ENCODE measurements around the gene BTBD6. TPM values are rescaled to one million over a fixed set of nuclear protein-coding genes. Genes with fewer than 3 reads are reported as not detected.

The BTBD6 gene
- total RNA-seq (2022; extraction: Qiagen RNA extraction; ENCODE audit: low read depth): 30.6 to 43.7 TPM (median 39.1 TPM) in 5 replicates

DNA sequence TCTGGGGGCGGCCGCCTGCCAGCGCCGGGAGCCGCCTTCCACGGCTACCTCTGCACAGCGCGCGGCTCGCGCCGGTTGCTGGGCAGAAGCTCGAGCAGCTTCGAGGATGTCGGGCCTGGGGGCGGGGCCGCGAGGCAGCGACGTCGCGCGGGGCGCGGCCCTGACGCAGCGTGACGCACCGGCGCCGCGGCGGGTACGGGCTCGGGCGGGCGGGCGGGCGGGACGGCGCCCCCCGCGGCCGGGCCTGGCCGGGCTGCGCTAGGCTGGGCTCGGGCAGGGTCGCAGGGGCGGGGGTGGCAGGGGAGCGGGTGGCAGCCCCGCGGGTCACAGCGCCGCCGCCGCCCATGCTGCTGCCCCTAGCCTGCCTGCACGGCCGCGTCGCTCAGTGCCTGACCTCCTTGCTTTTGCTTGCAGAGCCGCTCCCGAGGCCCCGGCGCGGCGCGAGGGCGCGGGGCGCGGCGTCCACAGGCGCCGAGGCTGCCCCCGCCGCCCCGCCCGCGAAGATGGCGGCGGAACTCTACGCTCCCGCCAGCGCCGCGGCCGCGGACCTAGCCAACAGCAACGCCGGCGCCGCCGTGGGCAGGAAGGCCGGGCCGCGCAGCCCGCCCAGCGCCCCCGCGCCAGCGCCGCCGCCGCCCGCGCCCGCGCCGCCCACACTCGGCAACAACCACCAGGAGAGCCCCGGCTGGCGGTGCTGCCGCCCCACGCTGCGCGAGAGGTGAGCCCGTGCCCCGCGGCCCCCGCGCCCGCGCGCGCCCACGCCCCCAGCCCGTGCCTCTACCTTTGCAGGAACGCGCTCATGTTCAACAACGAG is at the start of gene BTBD6:
BTBD6 (plus strand) TSS at position 166 of the 814 bp plus-strand sequence; CDS start at position 345, 179 bp downstream.

Other genes starting within 250 kb of the BTBD6 start
- gene CDCA4, start 227.4 kb upstream of the BTBD6 start, total RNA-seq (2022; extraction: Qiagen RNA extraction; ENCODE audit: low read depth): 52.2 to 65.7 TPM (median 53.0 TPM) in 5 replicates
- gene GPR132, start 183.1 kb upstream of the BTBD6 start, total RNA-seq (2022; extraction: Qiagen RNA extraction; ENCODE audit: low read depth): 0.41 to 0.71 TPM (median 0.67 TPM) in 5 replicates
- 16.4 to 27.3 TPM (median 21.3 TPM) in 5 replicates for gene JAG2, start 79.8 kb upstream of the BTBD6 start, total RNA-seq (2022; extraction: Qiagen RNA extraction; ENCODE audit: low read depth)
- 19.8 to 46.4 TPM (median 36.6 TPM) in 5 replicates for gene NUDT14, start 67.2 kb upstream of the BTBD6 start, total RNA-seq (2022; extraction: Qiagen RNA extraction; ENCODE audit: low read depth)
- 22.9 to 29.2 TPM (median 27.0 TPM) in 5 replicates for gene BRF1, start 52.5 kb downstream of the BTBD6 start, total RNA-seq (2022; extraction: Qiagen RNA extraction; ENCODE audit: low read depth)
- 19.4 to 30.0 TPM (median 26.9 TPM) in 5 replicates for gene PACS2, start 66.2 kb downstream of the BTBD6 start, total RNA-seq (2022; extraction: Qiagen RNA extraction; ENCODE audit: low read depth)
- gene TEX22, start 150.0 kb downstream of the BTBD6 start, total RNA-seq (2022; extraction: Qiagen RNA extraction; ENCODE audit: low read depth): 0.08 to 0.41 TPM (median 0.20 TPM) in 5 replicates
- gene MTA1, start 171.3 kb downstream of the BTBD6 start, total RNA-seq (2022; extraction: Qiagen RNA extraction; ENCODE audit: low read depth): 50.4 to 87.3 TPM (median 79.6 TPM) in 5 replicates
- gene CRIP2, start 226.3 kb downstream of the BTBD6 start, total RNA-seq (2022; extraction: Qiagen RNA extraction; ENCODE audit: low read depth): 101 to 165 TPM (median 142 TPM) in 5 replicates
- gene CRIP1, start 238.4 kb downstream of the BTBD6 start, total RNA-seq (2022; extraction: Qiagen RNA extraction; ENCODE audit: low read depth): 1,543 to 1,873 TPM (median 1,721 TPM) in 5 replicates
- 30.6 to 51.7 TPM (median 41.9 TPM) in 5 replicates for gene TEDC1, start 242.7 kb downstream of the BTBD6 start, total RNA-seq (2022; extraction: Qiagen RNA extraction; ENCODE audit: low read depth)

Data from A549 treated with DMSO at 1 μM for 4 hours (cell line).